DMS 273 treated with DMSO at 0.1 percent for 48 hours (cell line): ENCODE data around the gene SSR4.
"Not testable (repeated sequence)": the region's sequence is repeated elsewhere in the genome, so short reads cannot be mapped to it uniquely, and the experiment has no call there.

Source experiments
- DNase-seq: peaks from one replicate; lab custom pipeline; 2025; lab: John Stamatoyannopoulos, UW

The SSR4 gene

GRCh38 chrX:153805436-153805835 is 11.0 kb downstream of the SSR4 start:
- DNase-seq: no peak

GRCh38 chrX:153806999-153807575 is 12.6 kb downstream of the SSR4 start:
- DNase-seq: no peak

GRCh38 chrX:153807976-153808375 is 13.5 kb downstream of the SSR4 start:
- DNase-seq: no peak

- no peak for DNase-seq
Observed at GRCh38 chrX:153812220-153812619, 17.8 kb downstream of the SSR4 start.

- no peak for DNase-seq
Observed at GRCh38 chrX:153813161-153813560, 18.7 kb downstream of the SSR4 start.

GRCh38 chrX:153814591-153815315 is 20.3 kb downstream of the SSR4 start:
- DNase-seq: no peak

- DNase-seq: no peak
Observed at GRCh38 chrX:153816831-153817690, 22.6 kb downstream of the SSR4 start.

GRCh38 chrX:153818064-153818463 is 23.6 kb downstream of the SSR4 start:
- not testable (repeated sequence) for DNase-seq

GRCh38 chrX:153818571-153819383 is 24.3 kb downstream of the SSR4 start:
- no peak for DNase-seq

GRCh38 chrX:153819384-153820040 is 25.0 kb downstream of the SSR4 start:
- no peak for DNase-seq

- no peak for DNase-seq
Observed at GRCh38 chrX:153820601-153821000, 26.1 kb downstream of the SSR4 start.

GRCh38 chrX:153821066-153821465 is 26.6 kb downstream of the SSR4 start:
- no peak for DNase-seq

- no peak for DNase-seq
Observed at GRCh38 chrX:153824348-153824747, 29.9 kb downstream of the SSR4 start.

- DNase-seq: no peak
Observed at GRCh38 chrX:153825042-153825441, 30.6 kb downstream of the SSR4 start.

- DNase-seq: no peak
Observed at GRCh38 chrX:153827016-153827415, 32.5 kb downstream of the SSR4 start.

- DNase-seq: no peak
Observed at GRCh38 chrX:153827903-153828302, 33.4 kb downstream of the SSR4 start.

- no peak for DNase-seq
Observed at GRCh38 chrX:153828308-153828707, 33.8 kb downstream of the SSR4 start.

GRCh38 chrX:153828723-153829548 is 34.5 kb downstream of the SSR4 start:
- no peak for DNase-seq

GRCh38 chrX:153829549-153829798 is 35.0 kb downstream of the SSR4 start:
- no peak for DNase-seq

GRCh38 chrX:153829799-153830639 is 35.6 kb downstream of the SSR4 start, which contains the start of gene PDZD4:
PDZD4 (minus strand) TSS chrX:153830544; CDS start chrX:153830298, 246 bp downstream.
- no peak for DNase-seq
